HepG2 (cell line): Measurements from ENCODE around the gene MAP3K9. TPM values are rescaled to one million over a fixed set of nuclear protein-coding genes. Genes with fewer than 3 reads are reported as not detected.
A peak's percentile ranks its signal among the peaks of the same experiment; 100 is the strongest.

ENCODE experiments used
- ATAC-seq: fragments of 200-7000 bp; cut with Tn5 transposase; 3 replicates; pipeline ENCODE4 v1.9.1; 2020; ENCODE audit warnings: mild to moderate bottlenecking, moderate library complexity
- BruUV-seq: library from RNA; stranded (reverse); fragments of 400-500 nt; replicated peaks from 2 replicates; lab custom pipeline; 2021; lab: Mats Ljungman, UMichigan
- CTCF ChIA-PET: fragments of 300-600 bp; formaldehyde crosslinking; extraction: SDS; loops from one replicate; lab custom pipeline; 2021; ENCODE audit warnings: low total read pairs, inconsistent platforms, low intra/inter-chr PET ratio; lab: Yijun Ruan, JAX
- POLR2A ChIA-PET: fragments of 350-600 bp; sonication (Branson Sonifier 250); formaldehyde crosslinking; loops from one replicate; lab custom pipeline; 2020; ENCODE audit warnings: antibody characterized with exemption, inconsistent platforms; lab: Yijun Ruan, JAX
- DNase-seq: peaks from one replicate; pipeline ENCODE4 v3.0.0-alpha.2; 2015; ENCODE audit warnings: low spot score
- FAIRE-seq: peaks from 3 replicates; lab custom pipeline; 2011; peaks lifted over from hg19 to GRCh38; lab: Jason Lieb, UNC
- H2AFZ ChIP-seq: one replicate; pipeline ENCODE4 v1.6.1; 2011; ENCODE audit warnings: low read length, inconsistent platforms
- H3K27ac ChIP-seq: fragments of 300-600 bp; 3 replicates; pipeline ENCODE4 v1.8.0; 2011; ENCODE audit warnings: mixed run types, mild to moderate bottlenecking, mixed read lengths, low read length, inconsistent platforms; ENCODE audit not compliant: insufficient read depth; ENCODE audit errors: extremely low read length
- H3K27me3 ChIP-seq, 2 experiments: fragments of 200-600 bp in 1 of 2; 2 replicates in 1 of 2; 3 replicates in 1 of 2; pipeline versions ENCODE4 v1.6.0 to v1.8.0; 2011; ENCODE audit warnings: low read length in 2 of 2, mild to moderate bottlenecking in 2 of 2, moderate library complexity in 2 of 2, inconsistent platforms in 1 of 2; ENCODE audit not compliant: insufficient read depth in 2 of 2, control insufficient read depth in 1 of 2
- H3K36me3 ChIP-seq, 2 experiments: fragments of 200-600 bp in 1 of 2; replicated peaks in 1 of 2; 2 replicates in 1 of 2; 3 replicates in 1 of 2; pipeline versions ENCODE4 v1.5.1 to v1.8.0; 2011; ENCODE audit warnings: low read length in 2 of 2, inconsistent platforms in 1 of 2; ENCODE audit not compliant: insufficient read depth in 2 of 2, control insufficient read depth in 1 of 2
- H3K4me1 ChIP-seq: 2 replicates; pipeline ENCODE4 v1.5.1; 2012; ENCODE audit warnings: low read length, inconsistent platforms; ENCODE audit not compliant: insufficient read depth
- H3K4me2 ChIP-seq: 2 replicates; pipeline ENCODE4 v1.6.0; 2011; ENCODE audit warnings: low read depth, low read length, inconsistent platforms
- H3K4me3 ChIP-seq, 3 experiments: fragments of 200-600 bp in 1 of 3; sonication (generic), shearing (Covaris generic) in 1 of 3; replicated peaks in 1 of 3; 2 replicates each; pipeline ENCODE4 v1.5.1; 2011 to 2016; ENCODE audit warnings: low read length in 3 of 3, inconsistent platforms in 2 of 3, low read depth in 2 of 3, mild to moderate bottlenecking in 2 of 3, control low read depth in 1 of 3, mixed read lengths in 1 of 3; ENCODE audit not compliant: insufficient read depth in 1 of 3
- H3K79me2 ChIP-seq: one replicate; pipeline ENCODE4 v1.6.1; 2011; ENCODE audit warnings: low read length, inconsistent platforms; ENCODE audit not compliant: insufficient read depth
- H3K9ac ChIP-seq: 2 replicates; pipeline ENCODE4 v1.6.0; 2011; ENCODE audit warnings: mild to moderate bottlenecking, low read depth, low read length, inconsistent platforms; ENCODE audit not compliant: insufficient read depth
- H3K9me3 ChIP-seq: 2 replicates; pipeline ENCODE4 v1.5.1; 2012; ENCODE audit warnings: mild to moderate bottlenecking, low read length
- H4K20me1 ChIP-seq: 2 replicates; pipeline ENCODE4 v1.6.0; 2011; ENCODE audit warnings: inconsistent platforms, mild to moderate bottlenecking, low read length, moderate library complexity; ENCODE audit not compliant: insufficient read depth
- ARHGAP35 ChIP-seq: sonication (generic); formaldehyde crosslinking; IDR thresholded peaks from 2 replicates; pipeline ENCODE4 v1.9.0; 2022; ENCODE audit warnings: mild to moderate bottlenecking, inconsistent platforms, moderate library complexity, missing genetic modification reagents, borderline replicate concordance
- EP300 ChIP-seq, 3 experiments: sonication (generic) in 1 of 3; formaldehyde crosslinking in 1 of 3; IDR thresholded peaks; 2 replicates each; pipeline versions ENCODE4 v1.5.1 to v1.6.1; 2011 to 2020; ENCODE audit warnings: low read depth in 2 of 3, low read length in 2 of 3, borderline replicate concordance in 1 of 3, improper control_type of control experiment in 1 of 3, mild to moderate bottlenecking in 1 of 3, missing genetic modification reagents in 1 of 3, moderate library complexity in 1 of 3
- ETV6 ChIP-seq: sonication (generic); formaldehyde crosslinking; conservative IDR thresholded peaks from 2 replicates; pipeline ENCODE4 v1.4.0; 2020; ENCODE audit warnings: missing genetic modification reagents
- ISL2 ChIP-seq: sonication (generic); formaldehyde crosslinking; IDR thresholded peaks from 2 replicates; pipeline ENCODE4 v1.5.0; 2020; ENCODE audit warnings: missing genetic modification reagents
- NFIB ChIP-seq: sonication (generic); formaldehyde crosslinking; IDR thresholded peaks from 2 replicates; pipeline ENCODE4 v1.9.0; 2021; ENCODE audit warnings: missing genetic modification reagents, mild to moderate bottlenecking, borderline replicate concordance
- SETDB1 ChIP-seq: sonication (generic); formaldehyde crosslinking; IDR thresholded peaks from 2 replicates; pipeline ENCODE4 v1.5.1; 2020; ENCODE audit warnings: missing genetic modification reagents, mild to moderate bottlenecking, borderline replicate concordance
- SMAD1 ChIP-seq: sonication (generic); formaldehyde crosslinking; IDR thresholded peaks from 2 replicates; pipeline ENCODE4 v1.4.0; 2020; ENCODE audit warnings: missing genetic modification reagents, low read depth, mild to moderate bottlenecking, borderline replicate concordance
- SOX13 ChIP-seq, 3 experiments: fragments of 450-650 bp in 1 of 3; sonication (generic) in 1 of 3; formaldehyde crosslinking in 1 of 3; IDR thresholded peaks in 2 of 3; conservative IDR thresholded peaks in 1 of 3; 2 replicates each; pipeline versions ENCODE4 v1.5.0 to v1.6.1; 2016 to 2020; ENCODE audit warnings: antibody characterized with exemption in 1 of 3, mild to moderate bottlenecking in 1 of 3, missing compliant biosample characterization in 1 of 3, missing genetic modification reagents in 1 of 3, moderate library complexity in 1 of 3
- ZBTB7B ChIP-seq: sonication (generic); formaldehyde crosslinking; IDR thresholded peaks from 2 replicates; pipeline ENCODE4 v1.4.0; 2020; ENCODE audit warnings: missing genetic modification reagents
- ZFP41 ChIP-seq: sonication (generic); formaldehyde crosslinking; IDR thresholded peaks from 2 replicates; pipeline ENCODE4 v1.4.0; 2020; ENCODE audit warnings: mild to moderate bottlenecking, missing genetic modification reagents, borderline replicate concordance
- ZNF746 ChIP-seq: sonication (generic); formaldehyde crosslinking; IDR thresholded peaks from 2 replicates; pipeline ENCODE4 v1.8.0; 2022; ENCODE audit warnings: mild to moderate bottlenecking, missing genetic modification reagents
- WGBS: methylation state at CpG from one replicate; pipeline ENCODE4 v1.1.6; 2017; ENCODE audit warnings: low lambda C conversion rate; 5-methylcytosine and 5-hydroxymethylcytosine counted together
- in situ Hi-C: cut with HindIII; loops from 2 replicates; pipeline ENCODE4 v1.10.0; 2017; ENCODE audit warnings: low pct_unique_long_range_greater_than_20kb; ENCODE audit not compliant: extremely low pct_ligation_motif_present
- intact Hi-C: fragments of 100-400 bp; cut with micrococcal nuclease; formaldehyde crosslinking; loops from one replicate; pipeline ENCODE4 v1.10.0; 2022; ENCODE audit not compliant: unreplicated experiment
- polyA plus RNA-seq, 8 experiments: library from polyadenylated mRNA; depleted of rRNA in 3 of 8; stranded (reverse) in 7 of 8; unstranded in 1 of 8; fragments of >200 nt; fragmentation: Illumina TruSeq in 4 of 8; extraction: Trizol in 4 of 8; gene quantifications; 2 replicates each; pipeline versions ENCODE4 v1.2.1 to v1.2.3, GENCODE V29; 2011 to 2016; ENCODE audit warnings: low read depth in 4 of 8, missing spikeins in 1 of 8, mixed read lengths in 1 of 8; ENCODE audit not compliant: insufficient read depth in 1 of 8
- total RNA-seq, 5 experiments: library from RNA; depleted of rRNA; stranded (reverse); fragments of >200 nt; fragmentation: Illumina TruSeq; extraction: Trizol; gene quantifications; 2 replicates each; pipeline ENCODE4 v1.2.3, GENCODE V29; 2016; ENCODE audit warnings: low read depth in 1 of 5
- TF ChIP-seq, protein P1 (sequence below): IDR thresholded peaks from 2 replicates; pipeline ENCODE4 v1.4.0; 2020; ENCODE audit warnings: mild to moderate bottlenecking, missing genetic modification reagents
- TF ChIP-seq, protein P2 (sequence below): sonication (generic); formaldehyde crosslinking; IDR thresholded peaks from 2 replicates; pipeline ENCODE4 v1.8.0; 2022; ENCODE audit warnings: mild to moderate bottlenecking, missing genetic modification reagents, moderate library complexity
- TF ChIP-seq, protein P3 (sequence below): sonication (generic); formaldehyde crosslinking; IDR thresholded peaks from 2 replicates; pipeline ENCODE4 v1.5.0; 2020; ENCODE audit warnings: missing genetic modification reagents

The MAP3K9 gene
- total and polyA plus RNA-seq, 2 of the 13 experiments (the other 11 are each of a cell fraction or from before 2014, with no cell fraction given) = 4.3 to 4.5 TPM

DNA sequence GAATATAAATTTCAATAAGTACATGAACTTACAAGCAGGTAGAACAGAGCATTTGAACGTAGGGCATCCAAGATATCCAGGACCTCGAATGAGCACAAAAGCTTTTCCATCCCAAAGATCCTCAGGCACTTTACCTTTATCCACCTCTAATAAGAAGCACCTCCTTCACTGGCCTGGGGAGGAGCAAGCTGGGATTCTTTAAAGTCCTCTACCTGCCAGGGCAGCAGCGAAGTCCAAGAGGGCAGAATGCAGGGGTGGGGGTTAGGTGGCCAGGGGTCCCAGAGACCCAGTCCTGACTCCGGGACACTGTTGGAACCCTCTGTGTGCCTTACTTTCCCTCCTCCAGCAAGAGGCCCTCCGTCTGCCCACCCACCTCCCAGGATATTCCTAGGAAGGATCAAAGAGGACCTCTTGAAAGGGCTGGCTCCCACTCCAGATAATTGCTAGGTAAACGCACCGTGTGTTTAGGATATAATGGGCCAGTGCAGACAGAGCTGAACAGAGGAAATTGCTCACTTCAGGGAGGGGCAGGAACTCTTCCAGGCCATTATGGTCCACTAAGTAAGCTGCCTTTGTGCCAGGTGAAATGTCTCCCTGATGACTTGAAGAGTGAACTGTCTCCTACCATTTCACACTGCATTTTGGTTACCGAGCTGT lies 99.5 kb downstream of the MAP3K9 start:
- CTCF ChIA-PET = no interaction called here
- H4K20me1 ChIP-seq = no peaks in the 10 kb centered on the region
- H3K27me3 ChIP-seq = peaks cover 0 to 2% of the 10 kb centered on the region in 2 experiments; a peak in 1 of 5 replicates
- peak overlapping the region; percentile 4 to 44 (median 43); a peak in 4 of 6 replicates for H3K4me3 ChIP-seq
- peak; percentile 30 for FAIRE-seq
- no peaks in the 10 kb centered on the region for H3K9me3 ChIP-seq
- no peak overlapping the region for H3K27ac ChIP-seq
- POLR2A ChIA-PET = interaction anchor here (0.7 kb wide), 1 partner anchor 181 kb away, joined by 3 read pairs; no protein-coding TSS in a partner anchor
- intact Hi-C loops (no loop called here), in situ Hi-C loops (loop anchor here (5.0 kb wide), 1 partner anchor 68 kb away; the partner anchor contains the start of gene TTC9)
- ATAC-seq = peak; percentile 48
- WGBS = 2% methylated on average over 5 of the region's 8 CpGs
- no peaks in the 10 kb centered on the region for H3K36me3 ChIP-seq
- H3K79me2 ChIP-seq = no peaks in the 10 kb centered on the region
- peak; percentile 77 for DNase-seq
- peak overlapping the region; percentile 74 for H3K4me2 ChIP-seq
- H3K4me1 ChIP-seq = peaks cover 60% of the 10 kb centered on the region
- no TSS peak for BruUV-seq
- H3K9ac ChIP-seq = 0 out of 2 replicates have a peak overlapping the region, but pooled peaks have one; percentile 13
- H2AFZ ChIP-seq = no peak overlapping the region
- TF ChIP-seq SMAD1 (CRISPR knock-in tag) (no peak), SETDB1 (CRISPR knock-in tag) (no peak), ISL2 (CRISPR knock-in tag) (0 out of 2 replicates have a peak, but pooled peaks have one; percentile 30), SOX13 (IDR thresholded peaks at IDR 0.05) (no peak), SOX13 (CRISPR knock-in tag; conservative IDR thresholded peaks at IDR 0.05 in 1 of 2, IDR thresholded peaks at IDR 0.05 in 1 of 2) (peak in 1 of 2 experiments; percentile 48; a peak in 1 of 4 replicates), ETV6 (CRISPR knock-in tag) (no peak), EP300 (IDR thresholded peaks at IDR 0.05; ENCODE audit: low read depth in 2 of 2, low read length in 2 of 2) (peak in 1 of 2 experiments; percentile 53; a peak in 1 of 4 replicates), EP300 (CRISPR knock-in tag; IDR thresholded peaks at IDR 0.05; ENCODE audit: borderline replicate concordance) (0 out of 2 replicates have a peak, but pooled peaks have one; percentile 43), ZNF746 (CRISPR knock-in tag) (0 out of 2 replicates have a peak, but pooled peaks have one; percentile 32), ZBTB7B (CRISPR knock-in tag) (peak; percentile 61; the same call in 1 of the 2 replicates), ARHGAP35 (CRISPR knock-in tag) (no peak), NFIB (CRISPR knock-in tag) (no peak), ZFP41 (CRISPR knock-in tag) (no peak)
- TF ChIP-seq, protein P1, sequence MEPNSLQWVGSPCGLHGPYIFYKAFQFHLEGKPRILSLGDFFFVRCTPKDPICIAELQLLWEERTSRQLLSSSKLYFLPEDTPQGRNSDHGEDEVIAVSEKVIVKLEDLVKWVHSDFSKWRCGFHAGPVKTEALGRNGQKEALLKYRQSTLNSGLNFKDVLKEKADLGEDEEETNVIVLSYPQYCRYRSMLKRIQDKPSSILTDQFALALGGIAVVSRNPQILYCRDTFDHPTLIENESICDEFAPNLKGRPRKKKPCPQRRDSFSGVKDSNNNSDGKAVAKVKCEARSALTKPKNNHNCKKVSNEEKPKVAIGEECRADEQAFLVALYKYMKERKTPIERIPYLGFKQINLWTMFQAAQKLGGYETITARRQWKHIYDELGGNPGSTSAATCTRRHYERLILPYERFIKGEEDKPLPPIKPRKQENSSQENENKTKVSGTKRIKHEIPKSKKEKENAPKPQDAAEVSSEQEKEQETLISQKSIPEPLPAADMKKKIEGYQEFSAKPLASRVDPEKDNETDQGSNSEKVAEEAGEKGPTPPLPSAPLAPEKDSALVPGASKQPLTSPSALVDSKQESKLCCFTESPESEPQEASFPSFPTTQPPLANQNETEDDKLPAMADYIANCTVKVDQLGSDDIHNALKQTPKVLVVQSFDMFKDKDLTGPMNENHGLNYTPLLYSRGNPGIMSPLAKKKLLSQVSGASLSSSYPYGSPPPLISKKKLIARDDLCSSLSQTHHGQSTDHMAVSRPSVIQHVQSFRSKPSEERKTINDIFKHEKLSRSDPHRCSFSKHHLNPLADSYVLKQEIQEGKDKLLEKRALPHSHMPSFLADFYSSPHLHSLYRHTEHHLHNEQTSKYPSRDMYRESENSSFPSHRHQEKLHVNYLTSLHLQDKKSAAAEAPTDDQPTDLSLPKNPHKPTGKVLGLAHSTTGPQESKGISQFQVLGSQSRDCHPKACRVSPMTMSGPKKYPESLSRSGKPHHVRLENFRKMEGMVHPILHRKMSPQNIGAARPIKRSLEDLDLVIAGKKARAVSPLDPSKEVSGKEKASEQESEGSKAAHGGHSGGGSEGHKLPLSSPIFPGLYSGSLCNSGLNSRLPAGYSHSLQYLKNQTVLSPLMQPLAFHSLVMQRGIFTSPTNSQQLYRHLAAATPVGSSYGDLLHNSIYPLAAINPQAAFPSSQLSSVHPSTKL (CRISPR knock-in tag) = peak; percentile 56; the same call in 1 of the 2 replicates
- TF ChIP-seq, protein P2, sequence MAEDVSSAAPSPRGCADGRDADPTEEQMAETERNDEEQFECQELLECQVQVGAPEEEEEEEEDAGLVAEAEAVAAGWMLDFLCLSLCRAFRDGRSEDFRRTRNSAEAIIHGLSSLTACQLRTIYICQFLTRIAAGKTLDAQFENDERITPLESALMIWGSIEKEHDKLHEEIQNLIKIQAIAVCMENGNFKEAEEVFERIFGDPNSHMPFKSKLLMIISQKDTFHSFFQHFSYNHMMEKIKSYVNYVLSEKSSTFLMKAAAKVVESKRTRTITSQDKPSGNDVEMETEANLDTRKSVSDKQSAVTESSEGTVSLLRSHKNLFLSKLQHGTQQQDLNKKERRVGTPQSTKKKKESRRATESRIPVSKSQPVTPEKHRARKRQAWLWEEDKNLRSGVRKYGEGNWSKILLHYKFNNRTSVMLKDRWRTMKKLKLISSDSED (CRISPR knock-in tag) = no peak
- TF ChIP-seq, protein P3, sequence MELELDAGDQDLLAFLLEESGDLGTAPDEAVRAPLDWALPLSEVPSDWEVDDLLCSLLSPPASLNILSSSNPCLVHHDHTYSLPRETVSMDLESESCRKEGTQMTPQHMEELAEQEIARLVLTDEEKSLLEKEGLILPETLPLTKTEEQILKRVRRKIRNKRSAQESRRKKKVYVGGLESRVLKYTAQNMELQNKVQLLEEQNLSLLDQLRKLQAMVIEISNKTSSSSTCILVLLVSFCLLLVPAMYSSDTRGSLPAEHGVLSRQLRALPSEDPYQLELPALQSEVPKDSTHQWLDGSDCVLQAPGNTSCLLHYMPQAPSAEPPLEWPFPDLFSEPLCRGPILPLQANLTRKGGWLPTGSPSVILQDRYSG (CRISPR knock-in tag) = no peak
